GM21786 (cell line): ENCODE results near the gene SCAMP4.
"Not testable (repeated sequence)": the region's sequence is repeated elsewhere in the genome, so short reads cannot be mapped to it uniquely, and the experiment has no call there.

Experiments
- ATAC-seq: cut with Tn5 transposase; IDR thresholded peaks from one replicate; pipeline ENCODE4 v1.9.1; 2021; ENCODE audit not compliant: unreplicated experiment

Gene SCAMP4

DNA sequence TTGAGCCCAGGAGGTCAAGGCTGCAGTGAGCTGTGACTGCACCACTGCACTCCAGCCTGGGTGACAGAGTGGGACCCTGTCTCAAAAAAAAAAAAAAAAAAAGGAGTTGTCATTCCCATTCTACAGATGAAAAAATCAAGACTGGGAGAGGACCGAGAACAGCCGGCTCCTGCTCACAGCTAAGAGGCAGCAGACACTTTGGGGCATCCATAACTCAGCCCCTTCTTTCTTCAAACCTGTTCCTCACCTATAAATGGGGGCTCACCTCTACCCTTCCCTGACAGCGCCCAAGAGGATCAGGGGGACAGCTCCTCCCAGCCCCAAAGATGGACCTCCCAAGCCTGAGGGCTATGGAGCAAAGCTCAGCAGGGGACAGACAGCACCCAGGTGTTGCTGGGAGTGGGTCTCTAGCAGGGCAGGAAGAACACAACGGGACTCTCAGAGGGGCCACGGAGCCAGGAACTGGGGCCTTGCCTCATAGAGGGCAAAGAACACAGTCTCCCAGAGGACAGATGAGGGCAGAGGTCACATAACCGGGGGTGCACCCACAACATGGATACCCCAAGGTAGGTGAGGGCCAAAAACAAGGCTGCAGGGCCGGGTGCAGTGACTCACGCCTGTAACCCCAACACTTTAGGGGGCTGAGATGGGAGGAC lies 38.4 kb upstream of the SCAMP4 start:
- ATAC-seq, result no peak

- ATAC-seq, result no peak
Observed at GRCh38 chr19:1867349-1867724, 37.9 kb upstream of the SCAMP4 start.

GRCh38 chr19:1868971-1869370 lies 36.2 kb upstream of the SCAMP4 start:
- ATAC-seq, result no peak

DNA sequence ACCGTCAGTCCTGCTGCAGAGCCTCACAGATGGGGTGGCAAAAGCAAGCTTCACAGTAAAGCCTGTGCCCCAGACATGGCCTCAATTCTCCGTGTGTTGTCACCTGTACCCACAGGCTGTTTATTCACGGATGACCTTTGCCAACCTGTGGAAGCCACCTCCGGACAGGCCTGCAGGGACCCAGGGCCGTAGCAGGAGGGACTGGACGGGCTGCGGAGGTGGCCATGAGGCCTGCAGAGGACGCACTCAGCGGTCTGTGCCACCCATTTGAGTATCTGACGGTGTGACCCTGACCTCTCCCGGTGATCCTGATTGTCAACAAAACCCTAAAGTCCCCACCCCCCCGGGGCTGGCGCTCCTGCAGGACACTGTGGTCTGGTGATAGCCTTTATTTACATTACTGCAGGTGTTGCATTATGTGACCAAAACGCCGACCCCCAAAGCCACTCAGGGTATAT lies 34.0 kb upstream of the SCAMP4 start:
- ATAC-seq, result no peak

DNA sequence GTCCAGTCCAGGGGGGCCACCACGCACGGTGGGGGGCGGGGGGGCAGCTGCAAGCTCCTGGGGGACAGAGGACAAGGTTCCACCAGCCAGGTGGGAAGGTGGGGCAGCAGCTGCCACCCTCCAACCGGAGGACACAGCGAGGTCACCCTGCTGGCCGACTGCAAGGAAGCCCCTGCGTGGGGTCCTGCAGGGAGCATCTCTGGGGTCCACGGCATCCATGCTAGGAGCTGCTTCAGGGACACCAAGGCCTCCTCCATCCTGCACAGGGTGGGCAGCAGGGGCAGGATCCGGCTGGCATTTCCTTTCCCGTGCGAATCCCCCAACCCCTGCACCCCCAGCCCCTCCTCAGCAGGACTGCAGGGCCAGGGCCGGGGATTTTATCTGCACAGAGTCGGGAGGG lies 33.6 kb upstream of the SCAMP4 start:
- ATAC-seq, result no peak

- ATAC-seq, result no peak
Observed at GRCh38 chr19:1872807-1873523, 32.2 kb upstream of the SCAMP4 start.

DNA sequence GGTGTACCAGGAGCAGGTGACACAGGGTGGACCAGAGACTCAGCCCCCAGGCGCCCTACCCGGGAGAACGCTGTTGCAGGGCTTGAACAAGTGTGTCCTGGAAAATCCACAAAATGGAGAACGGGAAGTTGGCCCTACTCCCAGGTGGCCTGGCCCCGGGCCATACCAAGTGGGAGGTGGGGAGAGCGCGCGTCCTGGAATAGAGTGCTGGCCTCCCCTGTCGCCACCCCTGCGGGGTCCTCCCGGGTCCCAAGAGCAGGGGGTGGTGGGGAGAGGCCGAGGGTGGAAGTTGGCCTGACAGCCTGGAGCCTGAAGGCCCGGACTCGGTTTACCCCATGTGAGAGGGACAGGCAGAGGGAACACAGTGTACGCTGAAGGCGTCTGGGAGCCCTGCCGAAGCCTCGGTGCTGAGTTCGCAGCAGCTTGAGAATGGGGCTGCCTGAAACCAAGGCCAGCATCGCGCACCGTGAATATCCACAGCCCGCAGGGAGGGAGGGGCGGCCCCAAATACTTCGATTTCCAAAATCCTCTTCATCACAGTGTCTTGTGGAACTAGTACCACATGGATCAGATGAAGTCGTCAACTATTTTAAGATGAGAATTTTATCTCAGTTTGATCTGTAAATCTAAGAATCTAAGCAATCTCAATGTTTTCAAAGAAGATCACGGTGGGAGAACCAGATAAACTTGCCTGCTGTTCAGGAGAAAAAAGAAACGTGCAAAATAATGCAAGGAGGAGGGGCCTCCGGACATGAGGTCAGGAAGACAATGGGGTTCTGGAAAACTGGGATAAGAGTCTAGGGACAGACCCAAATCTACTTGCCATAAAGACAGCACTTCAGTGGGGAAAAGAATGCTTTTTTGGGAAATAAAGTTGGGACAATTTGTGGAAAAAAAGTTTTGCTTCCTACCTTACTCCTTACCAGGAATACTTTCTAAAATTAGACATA lies 31.4 kb upstream of the SCAMP4 start:
- ATAC-seq, result no peak

- no peak for ATAC-seq
Observed at GRCh38 chr19:1874554-1875185, 30.5 kb upstream of the SCAMP4 start.

GRCh38 chr19:1875265-1875645 lies 29.9 kb upstream of the SCAMP4 start:
- not testable (repeated sequence) for ATAC-seq

GRCh38 chr19:1875646-1876495 lies 29.3 kb upstream of the SCAMP4 start:
- peak; percentile 83 for ATAC-seq

DNA sequence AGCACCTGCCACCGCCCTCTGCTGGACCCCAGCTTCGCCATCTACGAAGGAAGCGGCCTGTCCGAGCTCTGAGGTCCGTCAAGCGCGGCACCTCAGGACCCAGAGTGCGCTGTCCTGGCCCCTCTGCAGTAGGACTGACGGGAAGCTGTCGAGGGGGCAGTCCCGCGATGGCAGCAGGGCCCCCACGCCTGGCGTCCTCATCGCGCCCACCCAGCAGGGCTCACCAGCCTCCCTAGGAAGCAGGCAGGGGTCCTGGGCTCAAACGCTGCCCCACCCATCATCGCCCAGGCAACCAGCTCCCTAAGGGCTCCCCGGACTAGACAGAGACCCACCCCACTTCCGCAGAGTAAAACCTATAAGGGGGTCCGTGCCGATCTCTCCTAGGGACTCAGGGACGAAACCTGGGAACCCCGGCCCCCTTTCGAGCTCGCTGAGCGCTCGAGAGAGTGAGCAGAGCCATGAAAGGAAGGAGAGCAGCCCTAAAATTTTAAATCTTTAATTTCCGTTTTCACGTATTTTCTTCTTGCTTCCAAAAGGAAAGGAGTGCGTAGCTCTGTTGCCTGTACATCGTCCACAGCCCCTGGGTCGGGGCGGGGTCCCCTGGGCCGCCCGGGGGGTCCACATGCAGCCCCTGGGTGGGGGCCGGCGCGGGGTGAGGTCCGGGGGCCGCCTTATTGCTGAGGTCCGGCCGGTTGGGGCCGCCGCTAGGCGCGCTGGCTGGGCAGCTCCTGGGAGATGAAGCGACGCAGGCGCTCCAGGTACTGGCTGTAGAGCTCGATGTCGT lies 28.5 kb upstream of the SCAMP4 start:
- ATAC-seq, result not testable (repeated sequence)

DNA sequence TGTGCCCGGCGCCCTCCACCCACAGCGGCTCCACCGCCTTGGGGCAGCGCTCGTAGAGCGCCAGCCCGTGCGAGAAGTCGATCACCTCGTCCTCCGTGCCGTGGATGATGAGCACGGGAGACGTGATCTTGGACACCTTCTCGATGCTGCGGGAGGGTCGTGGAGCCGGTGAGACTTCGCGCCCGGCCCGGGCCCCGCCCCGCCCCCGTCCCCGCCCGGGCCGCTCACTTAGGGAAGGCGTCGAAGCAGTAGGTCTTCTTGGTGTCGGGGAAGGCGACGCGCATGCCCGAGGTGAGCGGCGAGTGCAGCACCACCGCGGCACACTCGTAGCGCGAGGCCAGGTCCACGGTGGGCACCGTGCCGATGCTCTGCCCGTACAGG lies 27.9 kb upstream of the SCAMP4 start:
- not testable (repeated sequence) for ATAC-seq

- ATAC-seq, result not testable (repeated sequence)
Observed at GRCh38 chr19:1878583-1878982, 26.6 kb upstream of the SCAMP4 start.

DNA sequence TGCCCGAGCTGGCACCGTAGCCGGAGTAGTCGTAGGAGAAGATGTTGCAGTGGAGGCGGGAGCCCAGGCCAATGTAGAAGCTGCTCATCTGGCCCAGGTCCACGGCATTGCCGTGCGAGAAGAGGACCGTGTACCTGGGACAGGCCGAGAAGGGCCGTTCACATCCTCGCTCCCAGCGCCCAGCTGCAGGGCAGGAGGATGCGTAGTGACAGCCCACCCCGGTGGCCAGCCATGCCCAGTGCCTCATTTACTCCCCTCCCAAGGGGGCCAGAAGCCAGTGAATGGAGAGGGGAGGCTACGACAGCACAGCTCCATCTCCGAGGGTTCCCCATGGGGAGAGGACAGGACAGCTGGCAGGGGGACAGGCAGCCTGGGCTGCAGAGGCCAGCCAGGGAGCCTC lies 25.2 kb upstream of the SCAMP4 start:
- not testable (repeated sequence) for ATAC-seq

DNA sequence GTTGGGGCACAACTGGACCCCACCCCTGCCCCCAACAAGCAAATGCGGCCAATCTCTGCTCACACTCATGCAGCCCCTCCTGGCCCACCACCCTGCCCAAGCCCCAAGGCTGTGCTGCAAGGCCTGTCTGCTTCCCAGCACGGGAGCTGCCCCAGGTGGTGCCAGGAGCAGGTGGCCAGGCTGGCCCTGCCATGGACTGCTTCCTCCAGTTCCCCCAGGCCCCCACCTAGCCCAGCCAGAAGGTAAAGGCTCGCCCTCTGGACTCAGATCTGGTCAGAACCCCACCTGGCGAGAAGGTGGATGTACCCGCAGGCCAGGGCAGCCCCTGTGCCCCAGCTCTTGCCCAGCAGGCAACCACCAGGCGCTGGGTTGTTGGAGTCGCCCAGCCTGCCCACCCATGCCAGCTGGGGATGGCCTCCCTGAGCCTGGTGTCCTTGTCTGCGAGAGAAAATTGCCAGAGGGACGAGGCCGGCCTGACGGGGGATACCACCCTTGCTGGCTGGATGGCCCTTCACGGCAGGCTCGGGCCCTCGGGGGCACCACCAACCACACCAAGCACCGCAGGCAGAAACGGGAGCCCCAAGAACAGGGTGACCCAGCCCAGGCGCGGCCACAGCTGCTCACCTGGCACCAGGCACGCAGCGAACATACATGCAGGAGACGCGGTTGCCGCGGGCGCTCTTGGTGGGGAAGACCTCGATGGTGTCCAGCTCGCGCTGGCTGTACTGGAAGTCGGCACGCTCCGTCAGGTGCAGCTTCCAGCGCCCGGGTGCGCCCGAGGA lies 24.4 kb upstream of the SCAMP4 start:
- ATAC-seq, result no peak

DNA sequence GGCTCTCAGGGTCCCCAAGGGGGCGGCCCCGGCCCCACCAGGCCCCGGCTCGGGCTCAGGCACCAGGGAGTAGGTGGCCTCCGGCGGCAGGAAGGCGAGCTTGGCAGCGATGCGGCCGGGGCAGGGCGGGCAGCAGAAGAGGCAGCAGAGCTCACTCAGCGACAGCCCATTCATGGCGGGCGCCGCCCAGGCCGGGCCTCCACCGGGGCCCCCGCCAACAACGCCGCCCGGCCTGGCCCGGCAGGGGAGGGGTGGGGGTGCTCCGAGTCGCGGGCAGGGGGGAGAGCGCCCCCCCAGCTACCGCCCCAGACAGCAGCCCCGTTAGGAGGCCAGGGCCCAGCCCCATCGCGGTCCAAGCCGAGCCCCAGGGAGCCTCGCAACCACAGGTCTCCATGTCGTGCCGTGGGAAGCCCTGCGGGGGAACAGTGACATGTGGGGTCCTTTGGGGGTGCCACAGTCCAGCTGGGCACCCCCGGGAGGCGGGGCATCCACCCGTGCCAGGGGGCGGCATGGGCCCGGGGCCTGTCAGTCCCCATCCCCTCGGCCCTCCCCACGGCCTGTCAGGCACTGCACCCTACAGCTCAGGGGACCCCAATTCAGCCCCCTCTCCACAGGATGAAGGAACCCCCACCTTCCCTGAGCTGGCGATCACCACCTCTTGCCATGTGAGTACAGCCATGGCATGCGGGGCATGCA lies 23.7 kb upstream of the SCAMP4 start:
- not testable (repeated sequence) for ATAC-seq

GRCh38 chr19:1882089-1882785 lies 23.0 kb upstream of the SCAMP4 start:
- no peak for ATAC-seq
